ENCODE results near the gene TCP11L2.
"Not testable (repeated sequence)": the region's sequence is repeated elsewhere in the genome, so short reads cannot be mapped to it uniquely, and the experiment has no call there.

The TCP11L2 gene

GRCh38 chr12:106378788-106379187 is 76.3 kb downstream of the TCP11L2 start:
- no peak overlapping the region for H3K4me3 ChIP-seq (ENCODE audit: low read depth, low read length)
- no peak for DNase-seq (ENCODE audit: low read depth)

- no peak for DNase-seq (ENCODE audit: low read depth)
- no peak overlapping the region for H3K4me3 ChIP-seq (ENCODE audit: low read depth, low read length)
Observed at GRCh38 chr12:106380954-106381353, 78.4 kb downstream of the TCP11L2 start.

GRCh38 chr12:106381866-106382265 is 79.3 kb downstream of the TCP11L2 start:
- not testable (repeated sequence) for DNase-seq (ENCODE audit: low read depth); H3K4me3 ChIP-seq (ENCODE audit: low read depth, low read length)

- DNase-seq (ENCODE audit: low read depth), result no peak
- H3K4me3 ChIP-seq (ENCODE audit: low read depth, low read length), result no peak overlapping the region
Observed at GRCh38 chr12:106386813-106387535, 84.4 kb downstream of the TCP11L2 start.

GRCh38 chr12:106387848-106388377 is 85.4 kb downstream of the TCP11L2 start:
- DNase-seq (ENCODE audit: low read depth), result no peak
- no peak overlapping the region for H3K4me3 ChIP-seq (ENCODE audit: low read depth, low read length)

GRCh38 chr12:106389151-106389550 is 86.6 kb downstream of the TCP11L2 start:
- no peak overlapping the region for H3K4me3 ChIP-seq (ENCODE audit: low read depth, low read length)
- no peak for DNase-seq (ENCODE audit: low read depth)

- H3K4me3 ChIP-seq (ENCODE audit: low read depth, low read length), result no peak overlapping the region
- DNase-seq (ENCODE audit: low read depth), result no peak
Observed at GRCh38 chr12:106392759-106393158, 90.2 kb downstream of the TCP11L2 start.

All from skeletal muscle cell (primary cell).